Left lobe of liver (tissue), 2 donors: ENCODE measurements around the gene CHI3L1. TPM values are rescaled to one million over a fixed set of nuclear protein-coding genes. Genes with fewer than 3 reads are reported as not detected.

Source experiments
- ATAC-seq: fragments of 200-7000 bp; cut with Tn5 transposase; one replicate; pipeline ENCODE4 v1.9.1; 2020; ENCODE audit warnings: mild to moderate bottlenecking, moderate library complexity
- DNase-seq: peaks from one replicate; pipeline ENCODE4 v3.0.0-alpha.2; 2020; ENCODE audit warnings: low spot score
- total RNA-seq: library from RNA; stranded (reverse); gene quantifications from one replicate; pipeline ENCODE4 v1.2.1, GENCODE V29; 2021
- donor health status: DM: no; HTN: no; CAD: no; lungs with moderate emphysema.
- donor health status: DM: no; HTN: yes; CAD: no.

The CHI3L1 gene
- total RNA-seq, 1 donor from 2014 or later: 60.6 TPM

DNA sequence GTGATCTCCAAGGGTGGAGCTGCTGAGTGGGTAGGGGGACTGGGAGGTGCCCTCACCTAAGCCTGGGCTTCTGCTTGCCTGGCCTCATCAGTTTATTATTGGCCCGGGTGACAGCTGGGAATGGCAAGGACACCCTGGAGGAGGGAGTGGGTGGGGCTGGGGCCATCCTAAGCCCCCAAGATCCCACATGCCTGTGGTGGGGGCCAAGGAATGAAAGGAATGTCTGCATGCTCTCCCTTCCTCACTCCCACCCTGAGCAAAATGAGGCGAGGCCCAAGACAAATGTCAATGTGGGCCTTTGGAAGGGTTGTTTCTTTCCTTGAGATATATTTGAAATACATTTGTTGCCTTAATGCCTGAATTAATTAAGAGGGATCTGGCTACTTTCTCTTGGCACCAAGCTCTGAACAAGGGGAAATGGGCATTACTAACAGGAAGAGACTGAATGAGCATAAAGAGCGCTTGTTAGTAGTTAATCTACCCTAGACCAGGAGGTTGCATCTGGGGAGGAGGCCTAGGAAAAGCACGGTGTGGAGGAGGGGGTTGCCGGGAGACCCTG lies 19.7 kb upstream of the CHI3L1 start:
- DNase-seq (no peak), ATAC-seq (no peak)

DNA sequence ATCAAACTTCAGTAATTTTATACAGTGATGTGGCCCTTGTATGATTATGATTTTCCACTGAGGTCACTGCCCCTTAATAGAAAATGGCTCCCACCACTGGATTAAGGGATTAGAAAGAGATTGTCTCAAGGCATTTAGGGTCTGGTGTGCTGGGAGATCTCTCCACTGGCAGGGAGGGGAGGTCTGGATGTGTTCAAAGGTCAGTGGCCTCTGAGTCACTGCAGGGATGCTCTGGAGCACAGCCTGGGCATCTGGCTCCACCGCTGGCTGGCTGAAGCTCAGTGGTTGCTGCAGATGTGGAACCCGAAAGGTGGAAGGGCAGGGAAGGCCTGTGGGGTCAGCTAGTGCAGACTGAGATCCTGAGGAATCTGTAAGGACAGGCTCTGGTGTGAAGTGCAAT lies 18.3 kb upstream of the CHI3L1 start:
- DNase-seq (peak; percentile 42), ATAC-seq (no peak)

DNA sequence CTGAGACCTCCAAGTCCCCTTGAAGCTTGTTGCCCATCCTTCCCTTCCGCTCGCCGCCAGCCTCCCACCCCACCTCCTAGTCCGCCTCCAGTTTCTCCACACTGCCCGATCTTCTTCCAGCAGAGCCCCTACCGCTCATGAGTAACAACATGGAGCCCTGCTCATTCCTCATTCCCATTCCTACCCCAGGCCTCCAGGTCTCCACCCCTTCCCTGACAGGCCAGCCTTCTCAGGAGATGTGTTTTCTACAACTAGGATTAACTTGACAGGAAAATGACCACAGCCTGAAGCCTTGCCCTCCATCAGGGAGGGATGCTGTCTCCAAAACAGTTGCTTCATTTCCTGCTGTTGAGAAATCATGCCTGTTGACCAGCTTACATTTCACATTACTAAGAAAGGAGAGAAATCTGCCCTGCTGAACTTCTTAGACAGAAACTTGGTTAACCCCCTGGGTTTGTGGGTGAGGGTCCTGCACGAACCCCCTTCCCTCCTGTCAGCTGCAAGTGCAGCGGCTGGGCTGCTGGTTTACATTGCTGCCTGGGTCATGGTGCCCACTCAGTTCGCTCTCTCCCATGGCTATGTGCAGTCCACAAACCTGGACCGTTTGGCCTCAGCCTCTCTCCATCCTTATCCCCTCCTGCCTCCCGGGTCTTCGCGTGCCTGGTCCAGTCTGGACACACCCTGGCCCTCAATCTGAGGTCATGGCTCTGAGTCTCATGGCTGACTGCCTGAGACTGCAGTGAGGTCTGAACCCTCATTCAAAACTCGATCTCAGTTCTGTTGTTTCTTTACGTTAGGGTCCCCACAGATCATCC lies 16.1 kb upstream of the CHI3L1 start:
- DNase-seq (peak; percentile 44), ATAC-seq (peak; percentile 17)

DNA sequence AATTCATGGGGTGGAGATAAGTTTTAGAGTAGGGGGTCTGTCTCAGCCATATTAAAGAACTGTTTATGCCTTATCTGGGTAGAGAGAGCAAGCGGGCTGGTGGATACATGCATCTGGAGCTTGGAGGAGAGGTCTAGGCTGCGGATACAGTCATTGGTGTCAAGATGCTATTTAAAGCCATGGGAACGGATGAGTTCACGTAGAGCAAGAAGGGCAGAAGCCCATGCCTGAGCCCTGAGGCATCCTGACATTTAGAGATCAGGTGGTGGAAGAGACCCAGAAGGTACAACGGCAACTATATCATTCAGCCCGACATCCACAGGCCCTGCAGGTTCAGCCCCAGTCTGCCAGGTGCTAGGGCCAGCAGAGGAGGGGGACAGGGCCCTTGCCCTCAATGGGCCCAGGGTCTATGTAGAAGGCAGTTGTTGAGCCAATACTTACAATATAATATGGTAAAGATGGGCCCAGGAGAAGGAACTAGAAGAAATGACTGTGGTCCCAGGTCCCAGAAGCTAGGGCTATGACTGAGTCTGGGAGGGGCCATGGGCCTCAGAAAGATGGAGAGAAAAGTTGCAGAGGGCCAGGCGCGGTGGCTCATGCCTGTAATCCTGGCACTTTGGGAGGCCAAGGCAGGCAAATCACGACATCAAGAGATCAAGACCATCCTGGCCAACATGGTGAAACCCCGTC lies 15.2 kb upstream of the CHI3L1 start:
- DNase-seq: no peak
- ATAC-seq: no peak

DNA sequence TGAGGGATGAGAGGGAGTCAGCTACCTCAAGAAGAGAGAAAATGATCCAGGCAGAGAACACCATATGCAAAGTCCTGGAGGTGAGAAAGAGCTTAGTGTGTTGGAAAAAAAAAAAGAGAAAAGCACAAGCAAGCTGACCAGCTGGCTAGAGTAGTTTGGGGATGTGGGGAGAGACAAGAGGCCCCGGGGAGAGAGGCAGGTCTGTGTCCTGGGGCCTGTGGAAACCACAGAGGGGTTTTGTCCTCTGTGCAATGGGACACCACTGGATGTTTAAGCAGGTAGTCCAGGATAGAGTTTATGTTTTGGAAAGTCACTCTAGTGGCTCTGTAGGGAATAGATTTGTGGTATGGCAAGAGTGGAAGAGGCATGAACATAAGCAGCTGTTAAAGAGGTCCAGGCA lies 14.4 kb upstream of the CHI3L1 start:
- ATAC-seq (no peak), DNase-seq (no peak)

DNA sequence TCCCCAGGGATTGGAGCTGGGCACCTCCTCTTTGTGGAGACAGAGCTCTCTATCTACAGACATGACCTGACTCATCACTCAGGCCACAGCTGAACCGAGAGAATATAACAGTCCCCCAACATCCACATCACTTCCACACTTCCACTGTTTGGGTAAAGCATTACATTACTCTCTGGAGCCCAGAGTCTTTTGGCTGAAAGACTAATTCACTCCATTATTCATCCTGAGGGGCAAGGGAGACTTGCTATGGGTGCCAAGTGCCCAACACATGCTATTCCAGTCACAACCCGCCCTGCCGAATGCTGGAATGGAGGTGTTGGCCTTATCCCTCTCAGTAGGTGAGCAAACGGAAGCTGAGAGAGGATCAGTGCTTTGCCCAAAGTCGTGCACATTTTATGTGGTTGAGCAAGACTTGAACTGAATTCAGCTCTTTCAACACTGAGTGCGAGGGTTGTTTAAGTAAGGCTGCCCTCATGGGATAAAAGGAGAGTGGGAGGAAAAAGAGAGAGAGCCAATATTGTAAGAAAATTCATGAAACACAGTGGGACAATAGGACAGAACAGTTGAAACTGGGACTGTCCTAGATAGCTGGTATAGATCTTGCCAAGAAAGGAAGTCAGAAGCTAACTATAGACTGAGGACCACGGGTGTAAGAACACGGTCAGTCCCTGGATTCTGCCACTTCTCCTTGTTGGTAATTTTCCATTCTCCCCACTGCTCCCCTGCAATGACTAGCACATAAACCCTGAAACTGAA lies 13.5 kb upstream of the CHI3L1 start:
- peak; percentile 84 for ATAC-seq

DNA sequence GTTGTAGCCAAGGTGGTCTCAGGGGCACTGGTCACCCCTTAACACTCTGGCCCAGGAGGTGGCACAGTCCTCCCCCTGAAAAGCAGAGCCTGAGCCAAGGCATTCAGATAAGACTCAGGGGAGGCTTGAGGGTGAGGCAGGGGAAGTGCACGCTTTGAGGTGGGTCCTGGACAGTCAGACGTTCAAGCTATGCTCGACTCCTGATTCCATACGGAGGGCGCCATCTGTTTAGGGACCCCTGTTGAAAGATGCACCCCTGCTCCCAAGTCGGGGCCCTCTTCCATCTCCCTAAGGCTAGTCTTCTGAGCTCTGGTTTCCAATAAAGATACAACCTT lies 12.9 kb upstream of the CHI3L1 start:
- peak; percentile 3 for ATAC-seq
- DNase-seq: no peak

More for the DNA sequence above, 13.5 kb upstream of the CHI3L1 start:
- peak; percentile 75 for DNase-seq

DNA sequence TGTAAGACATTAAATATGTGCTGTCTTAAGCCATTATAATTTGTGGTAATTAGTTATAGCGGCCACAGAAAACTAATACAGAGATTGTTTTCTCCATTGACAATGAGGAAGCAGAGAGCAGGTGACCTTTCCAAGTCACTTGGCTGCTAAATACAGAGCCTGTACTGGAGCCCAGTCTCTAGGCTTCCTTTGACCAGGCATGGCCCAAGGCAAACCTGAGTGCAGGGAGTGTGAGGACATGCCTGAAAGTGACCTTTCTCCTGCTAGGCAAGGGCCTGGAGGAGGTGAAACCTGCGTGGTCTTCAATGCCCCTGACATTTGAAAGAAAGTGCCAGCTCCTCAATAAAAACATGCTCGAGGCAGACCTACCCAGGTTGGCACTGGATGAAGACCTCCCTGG lies 12.5 kb upstream of the CHI3L1 start:
- DNase-seq (peak; percentile 62), ATAC-seq (peak; percentile 80)

DNA sequence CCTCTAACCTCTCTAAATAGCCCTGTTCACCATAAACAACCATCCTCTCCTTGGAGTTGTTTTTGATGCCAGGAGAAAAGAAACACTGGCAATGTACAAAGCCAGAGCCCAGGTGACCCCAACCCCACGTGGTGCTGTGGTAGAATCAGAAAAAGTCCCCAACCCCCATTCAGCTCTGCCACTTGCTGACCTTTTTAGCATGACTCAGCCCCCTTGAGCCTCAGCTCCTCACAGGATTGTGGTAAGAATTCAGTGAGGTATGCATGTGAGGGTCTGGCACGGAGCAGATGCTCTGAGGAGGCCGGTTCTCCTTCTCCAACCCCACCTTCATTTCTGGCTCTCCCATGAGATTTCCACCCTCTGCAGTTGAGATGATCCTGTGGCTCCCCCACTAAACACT lies 11.1 kb upstream of the CHI3L1 start:
- DNase-seq (no peak), ATAC-seq (no peak)

DNA sequence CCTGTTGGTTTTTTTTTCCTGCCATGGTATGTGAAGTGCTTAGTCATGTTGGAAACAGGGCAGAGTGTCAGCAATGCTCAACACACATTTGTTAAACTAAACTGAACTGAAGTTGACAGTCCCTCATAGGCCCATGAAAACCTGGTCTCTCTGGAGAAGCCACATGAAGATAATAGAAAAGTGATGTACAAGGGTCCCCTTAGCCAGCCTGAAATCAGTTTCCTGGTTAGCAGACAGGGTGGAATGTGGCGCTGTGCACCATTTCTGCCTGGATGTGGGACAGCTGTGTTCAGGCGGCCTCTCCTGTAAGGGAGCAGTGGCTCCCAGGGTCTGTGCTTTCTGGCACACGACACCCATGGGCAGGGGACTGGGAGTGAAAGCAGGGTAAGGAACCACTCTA lies 9.9 kb upstream of the CHI3L1 start:
- no peak for ATAC-seq
- no peak for DNase-seq

DNA sequence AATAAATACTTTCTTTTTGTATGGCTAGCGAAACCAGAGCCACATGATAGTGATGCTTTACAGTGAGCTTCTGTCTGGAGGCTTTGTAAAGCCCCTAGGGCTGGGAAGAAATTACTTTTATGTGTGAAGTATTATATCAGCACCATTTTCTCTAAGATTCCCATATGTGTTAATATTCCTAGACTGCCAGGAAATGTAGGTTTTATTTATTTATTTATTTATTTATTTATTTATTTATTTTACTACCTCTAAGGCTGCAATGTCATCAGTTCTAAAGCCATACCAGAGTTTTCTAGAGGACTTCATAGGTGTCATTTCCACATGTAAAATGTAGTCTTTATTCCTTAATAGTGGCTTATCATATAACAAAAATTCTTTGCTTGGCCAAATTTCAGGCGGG lies 4.4 kb upstream of the CHI3L1 start:
- no peak for ATAC-seq
- no peak for DNase-seq

DNA sequence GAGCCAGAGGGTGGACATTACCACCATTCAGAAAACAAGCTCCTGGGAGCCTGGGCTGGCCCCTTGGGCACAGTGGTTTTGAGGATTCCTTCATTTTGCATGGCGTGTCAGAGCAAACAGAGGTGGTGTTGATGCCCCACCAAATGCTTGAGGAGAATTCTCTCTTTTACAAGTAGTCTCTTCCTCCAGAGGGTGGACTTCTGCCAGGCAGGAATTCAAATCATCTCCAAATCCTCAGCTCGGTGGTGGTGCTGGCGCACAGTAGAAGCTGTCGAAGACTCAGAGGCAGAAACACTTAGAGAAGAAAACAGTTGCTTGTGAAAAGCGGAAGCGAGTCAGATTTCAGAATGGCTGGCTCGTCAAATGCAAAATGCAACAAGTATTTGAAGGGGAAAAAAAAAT lies 3.4 kb upstream of the CHI3L1 start:
- no peak for ATAC-seq
- no peak for DNase-seq

DNA sequence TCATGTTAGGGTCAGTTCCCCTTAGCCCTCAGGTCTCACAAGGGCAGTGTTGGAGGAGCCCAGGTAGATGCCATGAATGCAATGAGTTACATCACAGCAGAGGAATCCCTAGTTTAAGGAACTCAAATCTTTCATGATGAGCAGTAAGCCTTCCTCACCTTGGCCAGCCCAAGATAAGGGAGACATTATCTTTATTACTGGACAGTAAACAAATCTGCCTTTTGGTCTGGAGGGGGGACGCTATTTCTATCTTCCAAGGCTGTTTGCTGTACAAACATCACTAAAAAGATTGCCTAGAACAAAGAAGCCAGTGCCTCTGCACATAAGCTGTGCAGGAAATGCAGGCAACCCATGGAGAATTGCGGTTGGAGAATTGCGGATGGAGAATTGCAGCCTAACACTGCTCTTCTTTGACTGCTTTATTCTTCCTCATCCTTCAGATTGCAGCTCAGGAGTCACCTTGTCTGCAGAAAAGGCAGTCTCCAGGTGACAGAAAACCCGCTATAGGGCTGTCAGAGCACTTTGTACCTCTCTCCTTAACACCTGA lies 2.3 kb upstream of the CHI3L1 start:
- ATAC-seq: no peak
- no peak for DNase-seq

DNA sequence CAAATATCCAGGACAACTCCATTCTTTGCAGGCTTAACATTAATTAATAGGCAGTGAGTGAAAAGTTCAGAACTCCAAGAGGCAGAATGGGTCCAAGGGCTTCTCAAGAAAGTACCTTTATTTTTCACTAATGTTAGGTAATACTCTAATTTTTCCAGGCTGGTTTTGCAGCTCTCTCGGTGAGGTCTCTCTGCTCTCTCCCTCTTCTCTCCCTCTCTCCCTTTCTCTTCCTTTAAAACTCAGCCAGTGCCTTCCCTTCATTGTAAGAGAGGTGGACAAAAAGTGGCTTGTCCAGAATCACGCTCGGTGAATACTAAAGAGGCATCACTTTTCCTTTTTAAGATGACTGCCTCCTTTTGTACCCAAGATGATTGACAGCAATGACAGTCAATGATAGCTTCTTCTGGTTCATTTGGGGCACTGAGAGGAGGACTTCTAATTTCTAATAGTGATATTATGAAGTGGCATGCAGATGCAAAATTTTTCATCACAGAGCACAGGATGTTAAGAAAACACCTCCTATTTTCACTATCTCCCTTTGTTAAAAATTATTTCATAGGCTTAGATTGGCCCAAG lies 1.3 kb upstream of the CHI3L1 start:
- DNase-seq (no peak), ATAC-seq (no peak)

DNA sequence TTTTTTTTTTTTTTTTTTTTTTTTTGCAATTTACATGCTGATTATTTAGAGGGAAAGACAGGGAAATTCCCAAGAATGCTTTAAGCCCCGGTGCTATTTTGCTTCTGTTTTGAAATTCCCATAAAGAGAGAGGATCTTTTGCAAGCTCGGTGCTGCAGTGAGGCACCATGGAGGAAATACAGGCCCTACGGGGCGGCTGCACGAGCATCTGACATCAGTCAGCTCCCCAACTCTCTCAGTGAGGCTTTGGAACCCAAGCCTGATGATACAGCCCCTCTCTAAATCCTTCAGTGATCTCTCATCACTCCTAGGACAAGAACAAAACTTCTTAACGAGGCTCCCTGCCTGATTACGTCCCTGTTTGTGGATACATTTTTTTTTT lies 791 bp upstream of the CHI3L1 start:
- ATAC-seq: no peak
- DNase-seq: no peak

DNA sequence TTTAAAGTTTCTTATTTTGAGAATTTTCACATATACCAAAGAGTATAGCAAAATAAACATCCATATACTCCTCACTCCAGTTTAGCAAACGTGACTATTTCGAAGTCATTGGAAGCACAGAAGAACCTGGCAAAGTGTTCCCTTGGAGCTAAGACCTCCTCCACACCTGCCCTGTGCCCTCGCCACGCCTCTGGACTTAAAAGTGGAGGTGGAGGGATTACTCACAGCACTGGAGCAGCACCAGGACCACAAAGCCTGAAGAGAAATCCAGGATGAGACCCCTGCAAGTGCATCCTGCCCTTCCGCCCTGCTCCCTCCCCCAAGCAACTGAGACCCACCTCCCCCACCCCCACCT lies 436 bp downstream of the CHI3L1 start:
- no peak for DNase-seq
- ATAC-seq: peak; percentile 12

DNA sequence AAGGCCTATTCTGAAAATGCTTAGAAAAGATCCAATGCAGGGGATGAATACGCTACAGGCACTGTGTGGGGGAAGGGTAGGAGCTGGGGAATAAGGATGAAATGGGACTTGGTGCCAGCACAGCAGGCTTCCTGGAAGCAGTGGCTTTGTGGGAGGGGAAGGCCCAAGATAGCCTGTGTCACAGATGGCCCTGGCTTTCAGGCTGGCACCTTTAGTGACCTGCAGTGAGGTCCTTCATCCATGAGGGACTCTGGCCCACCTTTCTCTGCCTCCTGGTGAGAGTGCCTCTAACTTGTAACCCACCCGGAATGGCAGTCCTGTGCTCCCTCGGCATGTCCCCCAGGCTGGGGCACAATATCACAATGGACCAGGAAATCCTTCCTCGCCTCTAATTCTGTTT lies 919 bp downstream of the CHI3L1 start:
- ATAC-seq (no peak), DNase-seq (no peak)

DNA sequence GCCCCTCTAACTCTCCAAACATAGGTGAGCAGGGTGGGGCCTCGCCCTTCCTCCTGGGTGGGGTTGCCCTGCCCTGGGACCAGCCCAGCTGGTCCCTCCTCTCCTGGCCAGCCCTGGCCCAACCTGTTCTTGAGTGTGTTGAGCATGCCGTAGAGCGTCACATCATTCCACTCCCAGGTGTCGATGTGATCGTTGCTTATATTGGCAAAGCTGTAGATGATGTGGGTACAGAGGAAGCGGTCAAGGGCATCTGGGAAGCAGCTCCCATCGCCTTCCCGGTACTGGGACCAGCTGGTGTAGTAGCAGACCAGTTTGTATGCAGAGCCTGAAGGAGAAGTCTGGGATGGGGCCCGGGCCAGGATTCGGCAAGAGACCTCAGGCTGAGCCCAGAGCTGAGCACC lies 1.4 kb downstream of the CHI3L1 start:
- ATAC-seq: no peak
- no peak for DNase-seq

DNA sequence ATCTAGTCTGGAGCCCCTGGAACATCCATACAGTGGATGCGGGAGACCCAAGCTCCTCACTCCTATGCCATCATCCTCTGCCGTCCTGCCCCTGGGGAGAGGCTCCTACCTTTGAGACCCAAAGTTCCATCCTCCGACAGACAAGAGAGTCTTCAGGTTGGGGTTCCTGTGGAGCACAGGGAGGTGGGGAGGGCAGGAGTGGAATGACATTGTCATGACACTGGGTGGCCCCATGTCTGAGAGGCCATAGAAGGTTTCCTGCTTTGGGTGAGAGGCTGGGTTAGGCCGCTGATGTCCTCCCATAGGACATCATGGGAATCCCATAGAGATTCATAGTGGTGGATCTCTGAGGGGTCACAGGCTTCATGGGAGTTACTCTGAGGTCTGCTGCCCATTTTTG lies 2.0 kb downstream of the CHI3L1 start:
- DNase-seq: no peak
- ATAC-seq: no peak

DNA sequence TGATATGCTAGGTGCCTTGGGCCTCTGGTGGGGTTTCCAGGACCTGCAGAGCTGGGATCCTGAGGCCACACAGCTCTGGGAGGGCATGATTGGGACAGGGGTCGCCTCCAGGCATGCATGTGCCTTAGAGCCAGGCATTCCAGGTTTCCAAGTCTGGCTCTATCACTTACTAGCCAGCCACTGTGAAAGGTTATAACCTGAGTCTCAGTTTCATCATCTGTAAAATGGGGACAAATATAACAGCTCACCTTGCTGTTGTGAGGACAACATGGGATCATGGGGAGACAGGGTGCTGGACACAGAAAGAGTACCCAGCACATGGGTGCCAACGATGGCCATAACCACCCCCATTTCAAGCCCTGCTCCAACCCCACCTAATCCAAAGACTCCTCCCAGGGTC lies 2.7 kb downstream of the CHI3L1 start:
- no peak for DNase-seq
- no peak for ATAC-seq

DNA sequence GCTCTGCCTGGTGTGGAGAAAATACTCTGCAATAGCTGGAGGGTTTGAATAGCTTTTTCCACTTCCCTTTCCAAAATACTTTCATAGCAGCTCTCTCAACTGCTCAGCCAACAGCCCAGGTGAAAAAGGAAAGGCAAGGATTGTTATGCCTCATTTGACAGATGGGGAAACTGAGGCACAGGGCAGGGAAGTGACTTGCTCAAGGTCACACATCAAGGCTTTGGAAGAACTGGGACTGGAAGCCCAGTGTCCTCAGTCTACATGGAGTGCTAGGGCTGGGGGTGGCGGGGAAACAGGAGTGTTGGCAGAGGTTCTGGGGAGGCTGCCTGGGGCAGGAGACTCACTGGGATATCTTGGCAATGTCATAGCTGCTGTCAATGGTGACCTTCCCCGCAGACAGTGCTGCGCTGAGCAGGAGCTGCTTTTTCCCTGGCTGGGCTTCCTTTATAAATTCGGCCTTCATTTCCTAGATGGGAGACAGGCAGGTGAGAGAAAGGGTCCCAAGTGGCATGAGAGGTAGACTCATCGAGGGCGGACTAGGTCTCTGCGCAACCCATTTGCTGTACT lies 4.0 kb downstream of the CHI3L1 start:
- ATAC-seq (no peak), DNase-seq (no peak)
